ENCODE results near the gene INTS15.

Gene INTS15

DNA sequence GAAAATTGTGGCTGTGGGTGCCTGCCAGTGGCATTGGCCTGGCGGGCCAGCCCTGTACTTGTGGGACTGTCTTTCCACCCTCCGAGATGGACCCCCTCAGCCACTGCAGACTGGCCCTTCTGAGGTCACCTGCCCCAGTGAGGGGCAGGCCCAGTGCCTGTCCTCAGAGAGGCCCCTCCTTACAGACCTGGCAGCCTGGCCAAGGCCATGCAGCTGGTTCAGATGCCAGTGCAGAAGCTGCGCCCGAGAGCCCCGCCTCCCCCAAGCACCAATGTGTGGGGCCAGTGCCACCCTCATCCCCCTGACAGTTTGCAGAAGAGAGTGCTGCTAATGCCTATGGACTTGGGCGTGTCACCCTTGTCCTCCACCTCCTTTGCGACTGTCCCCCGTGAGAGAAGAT, 57.3 kb downstream of the INTS15 start:
- Histone ChIP-seq H3K27ac (no peak overlapping the region), H3K27me3 (no peaks in the 10 kb centered on the region), H3K4me1 (no peaks in the 10 kb centered on the region), H3K36me3 (peaks cover 41 to 100% (median 93%) of the 10 kb centered on the region in 3 donors), H3K9me3 (no peaks in the 10 kb centered on the region), H3K4me3 (no peak overlapping the region)
- no peak for TF ChIP-seq CTCF (IDR thresholded peaks at IDR 0.05)
- no peak for DNase-seq
- intact Hi-C loops (cut with DNase I; ENCODE audit: low total_unique reads) = loop anchor here (10.0 kb wide), 1 partner anchor 68 kb away; no protein-coding TSS in a partner anchor

- Histone ChIP-seq H3K27ac (no peak overlapping the region), H3K36me3 (peaks cover 41 to 100% (median 93%) of the 10 kb centered on the region in 3 donors), H3K4me3 (no peak overlapping the region), H3K4me1 (no peaks in the 10 kb centered on the region), H3K27me3 (no peaks in the 10 kb centered on the region), H3K9me3 (peaks cover 0 to 4% (median 0%) of the 10 kb centered on the region in 3 donors)
- DNase-seq = no peak
- no peak for TF ChIP-seq CTCF (IDR thresholded peaks at IDR 0.05)
- intact Hi-C loops (cut with DNase I; ENCODE audit: low total_unique reads) = loop anchor here (10.0 kb wide), 1 partner anchor 67 kb away; no protein-coding TSS in a partner anchor
Measured at GRCh38 chr7:6647541-6647940, 57.7 kb downstream of the INTS15 start.

DNA sequence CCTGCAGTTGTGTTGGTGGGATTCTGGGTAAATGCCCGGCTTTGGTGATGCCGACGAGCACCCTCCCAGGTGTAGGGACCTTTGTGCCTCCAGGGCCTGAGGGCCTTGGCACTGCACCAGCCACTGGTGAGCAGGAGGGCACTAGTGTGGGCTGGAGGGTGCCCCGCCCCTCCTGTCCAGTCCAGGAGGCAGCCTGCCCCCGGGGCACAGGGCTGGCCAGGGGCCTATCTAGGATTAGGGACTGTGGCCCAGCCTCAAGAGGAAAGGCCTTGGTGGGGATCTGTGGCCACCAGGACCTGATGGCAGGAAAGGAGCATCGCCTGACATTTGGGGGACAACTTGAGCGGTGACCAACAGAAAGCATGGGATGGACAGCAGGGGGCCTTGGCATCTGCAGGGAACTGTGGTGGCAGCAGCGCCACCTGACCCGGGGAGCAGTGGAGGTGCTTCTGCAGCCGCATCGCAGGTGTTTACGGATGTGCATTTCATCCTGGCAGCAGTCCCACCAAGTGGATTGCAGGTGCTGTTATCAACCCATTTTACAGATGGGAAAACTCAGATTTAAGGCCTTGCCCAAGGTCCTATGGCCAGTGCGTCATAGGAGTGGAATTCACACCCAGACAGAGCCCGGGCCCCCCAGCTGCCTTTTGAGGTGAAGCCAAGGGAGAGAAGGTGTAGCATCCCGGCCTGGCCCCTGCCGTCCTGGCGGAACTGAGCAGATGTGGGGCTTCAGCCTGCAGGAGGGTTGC, 58.4 kb downstream of the INTS15 start:
- no peak overlapping the region for H3K27ac ChIP-seq
- no peaks in the 10 kb centered on the region for H3K4me1 ChIP-seq
- no peak for DNase-seq
- H3K4me3 ChIP-seq = no peak overlapping the region
- H3K9me3 ChIP-seq = peaks cover 0 to 7% (median 0%) of the 10 kb centered on the region in 3 donors
- no peaks in the 10 kb centered on the region for H3K27me3 ChIP-seq
- no peak for TF ChIP-seq CTCF (IDR thresholded peaks at IDR 0.05)
- intact Hi-C loops (cut with DNase I; ENCODE audit: low total_unique reads) = loop anchor here (10.0 kb wide), 1 partner anchor 67 kb away; no protein-coding TSS in a partner anchor
- peaks cover 37 to 100% (median 92%) of the 10 kb centered on the region in 3 donors for H3K36me3 ChIP-seq

DNA sequence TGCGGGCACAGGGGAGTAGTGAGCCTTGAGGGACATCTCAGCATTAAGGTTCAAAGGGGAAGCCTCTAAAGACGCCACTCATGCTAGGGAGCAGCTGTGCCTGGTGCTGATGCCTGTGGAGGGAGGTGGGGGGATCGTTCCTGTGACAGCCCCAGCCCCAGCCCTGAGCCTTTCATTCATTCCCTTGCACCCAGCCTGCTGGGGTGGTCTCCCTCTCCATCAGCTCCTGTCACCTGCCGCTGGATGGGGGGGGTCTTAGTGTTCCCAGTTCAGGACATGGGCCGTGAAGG, 58.9 kb downstream of the INTS15 start:
- Histone ChIP-seq H3K4me3 (no peak overlapping the region), H3K4me1 (no peaks in the 10 kb centered on the region), H3K27me3 (no peaks in the 10 kb centered on the region), H3K36me3 (peaks cover 32 to 100% (median 88%) of the 10 kb centered on the region in 3 donors), H3K9me3 (peaks cover 0 to 7% (median 0%) of the 10 kb centered on the region in 3 donors), H3K27ac (no peak overlapping the region)
- intact Hi-C loops (cut with DNase I; ENCODE audit: low total_unique reads) = loop anchor here (10.0 kb wide), 1 partner anchor 66 kb away; no protein-coding TSS in a partner anchor
- no peak for DNase-seq
- TF ChIP-seq CTCF (IDR thresholded peaks at IDR 0.05) = no peak

DNA sequence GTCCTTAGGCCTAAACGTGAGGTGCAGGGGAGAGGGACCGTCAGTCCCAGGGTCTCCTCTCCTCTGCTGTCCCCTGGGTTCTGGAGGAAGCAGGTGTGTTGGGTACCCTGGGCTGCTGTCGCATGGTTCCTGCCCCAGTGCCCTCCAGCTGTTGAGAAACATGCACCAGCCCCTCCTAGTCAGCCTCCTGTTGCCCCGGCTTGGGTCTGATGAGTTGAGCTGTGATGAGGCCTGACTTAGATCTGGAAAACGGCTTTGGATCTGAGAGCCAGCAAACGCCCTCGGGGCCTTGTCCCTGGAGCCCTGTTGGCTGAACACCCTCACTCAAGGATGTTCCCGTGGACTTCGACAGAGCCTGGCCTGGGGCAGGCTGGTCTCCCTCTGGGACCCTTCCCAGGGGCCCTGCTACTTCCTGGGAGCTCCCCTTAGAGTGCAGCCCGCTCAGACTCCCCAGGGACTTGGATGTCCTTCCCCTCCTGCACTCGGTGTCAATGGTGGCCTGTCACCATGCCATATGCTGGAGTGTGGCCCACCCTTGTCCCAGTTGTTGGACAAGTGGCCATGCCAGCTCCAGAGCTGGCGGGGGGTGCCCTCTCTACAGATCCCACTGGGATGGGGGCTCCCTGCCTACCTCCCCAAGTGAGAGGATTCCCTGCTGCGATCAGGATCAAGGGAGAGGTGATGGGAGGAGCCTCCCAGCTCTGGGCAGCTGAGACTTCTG, 59.6 kb downstream of the INTS15 start:
- H3K4me1 ChIP-seq = no peaks in the 10 kb centered on the region
- H3K27ac ChIP-seq = no peak overlapping the region
- intact Hi-C loops (cut with DNase I; ENCODE audit: low total_unique reads) = loop anchor here (10.0 kb wide), 1 partner anchor 65 kb away; no protein-coding TSS in a partner anchor
- TF ChIP-seq CTCF (IDR thresholded peaks at IDR 0.05) = no peak
- peak in 1 of 2 donors; percentile 40 for DNase-seq
- peaks cover 0 to 7% (median 0%) of the 10 kb centered on the region in 3 donors for H3K9me3 ChIP-seq
- H3K4me3 ChIP-seq = no peak overlapping the region
- H3K27me3 ChIP-seq = no peaks in the 10 kb centered on the region
- peaks cover 26 to 100% (median 82%) of the 10 kb centered on the region in 3 donors for H3K36me3 ChIP-seq
